ENCODE results near the gene POU2F3.

GRCh38 chr11:120259241-120259640 lies 19.3 kb downstream of the POU2F3 start:
- no peak for TF ChIP-seq POLR2A (IDR thresholded peaks at IDR 0.05)
- TF ChIP-seq, protein P1, sequence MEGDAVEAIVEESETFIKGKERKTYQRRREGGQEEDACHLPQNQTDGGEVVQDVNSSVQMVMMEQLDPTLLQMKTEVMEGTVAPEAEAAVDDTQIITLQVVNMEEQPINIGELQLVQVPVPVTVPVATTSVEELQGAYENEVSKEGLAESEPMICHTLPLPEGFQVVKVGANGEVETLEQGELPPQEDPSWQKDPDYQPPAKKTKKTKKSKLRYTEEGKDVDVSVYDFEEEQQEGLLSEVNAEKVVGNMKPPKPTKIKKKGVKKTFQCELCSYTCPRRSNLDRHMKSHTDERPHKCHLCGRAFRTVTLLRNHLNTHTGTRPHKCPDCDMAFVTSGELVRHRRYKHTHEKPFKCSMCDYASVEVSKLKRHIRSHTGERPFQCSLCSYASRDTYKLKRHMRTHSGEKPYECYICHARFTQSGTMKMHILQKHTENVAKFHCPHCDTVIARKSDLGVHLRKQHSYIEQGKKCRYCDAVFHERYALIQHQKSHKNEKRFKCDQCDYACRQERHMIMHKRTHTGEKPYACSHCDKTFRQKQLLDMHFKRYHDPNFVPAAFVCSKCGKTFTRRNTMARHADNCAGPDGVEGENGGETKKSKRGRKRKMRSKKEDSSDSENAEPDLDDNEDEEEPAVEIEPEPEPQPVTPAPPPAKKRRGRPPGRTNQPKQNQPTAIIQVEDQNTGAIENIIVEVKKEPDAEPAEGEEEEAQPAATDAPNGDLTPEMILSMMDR (IDR thresholded peaks at IDR 0.05): no peak

Measured in testis (tissue), 2 donors.